HG03342 (cell line): ENCODE measurements around the gene AGO1.
A peak's percentile ranks its signal among the peaks of the same experiment; 100 is the strongest.

Experiments used
- ATAC-seq: cut with Tn5 transposase; IDR thresholded peaks from one replicate; pipeline ENCODE4 v1.9.1; 2021; ENCODE audit warnings: mild to moderate bottlenecking, moderate library complexity; ENCODE audit not compliant: unreplicated experiment

Gene AGO1

GRCh38 chr1:35882945-35883634 lies at the start of gene AGO1:
Gene AGO1, plus strand, starts transcription at chr1:35883209. Its CDS starts 213 bp downstream, at chr1:35883422.
- peak; percentile 77 for ATAC-seq

GRCh38 chr1:35833395-35833794 lies 49.6 kb upstream of the AGO1 start:
- ATAC-seq: no peak

GRCh38 chr1:35834218-35834617 lies 48.8 kb upstream of the AGO1 start:
- ATAC-seq: no peak

- no peak for ATAC-seq
Observed at GRCh38 chr1:35835398-35835797, 47.6 kb upstream of the AGO1 start.

- no peak for ATAC-seq
Observed at GRCh38 chr1:35836734-35837133, 46.3 kb upstream of the AGO1 start.

- ATAC-seq: no peak
Observed at GRCh38 chr1:35838693-35839245, 44.2 kb upstream of the AGO1 start.

- ATAC-seq: no peak
Observed at GRCh38 chr1:35844826-35845225, 38.2 kb upstream of the AGO1 start.

- ATAC-seq: no peak
Observed at GRCh38 chr1:35845766-35846165, 37.2 kb upstream of the AGO1 start.

- no peak for ATAC-seq
Observed at GRCh38 chr1:35847935-35848565, 35.0 kb upstream of the AGO1 start.

- no peak for ATAC-seq
Observed at GRCh38 chr1:35850051-35850450, 33.0 kb upstream of the AGO1 start.

- ATAC-seq: no peak
Observed at GRCh38 chr1:35850716-35851115, 32.3 kb upstream of the AGO1 start.

GRCh38 chr1:35851132-35851869 lies 31.7 kb upstream of the AGO1 start:
- no peak for ATAC-seq

GRCh38 chr1:35852241-35852640 lies 30.8 kb upstream of the AGO1 start:
- no peak for ATAC-seq

GRCh38 chr1:35854989-35855700 lies 27.9 kb upstream of the AGO1 start:
- no peak for ATAC-seq

GRCh38 chr1:35856964-35857363 lies 26.0 kb upstream of the AGO1 start:
- ATAC-seq: no peak

- ATAC-seq: no peak
Observed at GRCh38 chr1:35857830-35858229, 25.2 kb upstream of the AGO1 start.

- ATAC-seq: no peak
Observed at GRCh38 chr1:35860696-35861095, 22.3 kb upstream of the AGO1 start.

- no peak for ATAC-seq
Observed at GRCh38 chr1:35863136-35863535, 19.9 kb upstream of the AGO1 start.

- ATAC-seq: no peak
Observed at GRCh38 chr1:35863881-35864625, 19.0 kb upstream of the AGO1 start.

GRCh38 chr1:35864813-35865212 lies 18.2 kb upstream of the AGO1 start:
- no peak for ATAC-seq
